ENCODE data around the gene WWC2.

DNA sequence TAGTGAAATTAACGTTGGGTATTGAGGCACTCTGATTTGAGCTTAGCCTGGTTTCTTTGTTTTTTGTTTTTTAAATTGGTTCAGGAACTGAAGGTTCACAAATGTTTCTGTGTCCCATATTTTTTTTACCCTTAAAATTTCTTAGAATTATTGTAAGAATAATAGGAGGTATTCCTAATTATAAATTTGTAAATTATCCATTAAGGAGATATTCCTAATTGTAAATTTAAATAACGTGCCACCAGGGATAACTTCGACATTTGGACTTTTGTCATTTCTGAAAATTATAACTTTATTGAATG is 1.2 kb downstream of the WWC2 start:
- no peak for TF ChIP-seq POLR2A (IDR thresholded peaks at IDR 0.05)
- TF ChIP-seq, protein P1, sequence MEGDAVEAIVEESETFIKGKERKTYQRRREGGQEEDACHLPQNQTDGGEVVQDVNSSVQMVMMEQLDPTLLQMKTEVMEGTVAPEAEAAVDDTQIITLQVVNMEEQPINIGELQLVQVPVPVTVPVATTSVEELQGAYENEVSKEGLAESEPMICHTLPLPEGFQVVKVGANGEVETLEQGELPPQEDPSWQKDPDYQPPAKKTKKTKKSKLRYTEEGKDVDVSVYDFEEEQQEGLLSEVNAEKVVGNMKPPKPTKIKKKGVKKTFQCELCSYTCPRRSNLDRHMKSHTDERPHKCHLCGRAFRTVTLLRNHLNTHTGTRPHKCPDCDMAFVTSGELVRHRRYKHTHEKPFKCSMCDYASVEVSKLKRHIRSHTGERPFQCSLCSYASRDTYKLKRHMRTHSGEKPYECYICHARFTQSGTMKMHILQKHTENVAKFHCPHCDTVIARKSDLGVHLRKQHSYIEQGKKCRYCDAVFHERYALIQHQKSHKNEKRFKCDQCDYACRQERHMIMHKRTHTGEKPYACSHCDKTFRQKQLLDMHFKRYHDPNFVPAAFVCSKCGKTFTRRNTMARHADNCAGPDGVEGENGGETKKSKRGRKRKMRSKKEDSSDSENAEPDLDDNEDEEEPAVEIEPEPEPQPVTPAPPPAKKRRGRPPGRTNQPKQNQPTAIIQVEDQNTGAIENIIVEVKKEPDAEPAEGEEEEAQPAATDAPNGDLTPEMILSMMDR (IDR thresholded peaks at IDR 0.05), result no peak

Data from esophagus squamous epithelium (tissue), 4 donors.